GM23248 (cell line): ENCODE measurements around the gene UVRAG. TPM values are rescaled to one million over a fixed set of nuclear protein-coding genes. Genes with fewer than 3 reads are reported as not detected.

ENCODE experiments used
- DNase-seq: peaks from one replicate; pipeline ENCODE4 v3.0.0-alpha.2; 2015
- H2AFZ ChIP-seq: fragments of 200-600 bp; sonication (generic); 2 replicates; pipeline ENCODE4 v1.6.1; 2016; ENCODE audit warnings: antibody characterized with exemption
- H3F3A ChIP-seq: fragments of 200-600 bp; sonication (generic); 2 replicates; pipeline ENCODE4 v1.6.1; 2016; ENCODE audit warnings: mild to moderate bottlenecking, antibody characterized with exemption, mixed run types; ENCODE audit not compliant: insufficient read depth
- H3K27ac ChIP-seq: fragments of 200-600 bp; sonication (generic); 2 replicates; pipeline ENCODE4 v1.5.1; 2016; ENCODE audit warnings: mild to moderate bottlenecking
- H3K27me3 ChIP-seq: fragments of 200-600 bp; sonication (generic); replicated peaks from 2 replicates; pipeline ENCODE4 v1.6.1; 2016; ENCODE audit warnings: mild to moderate bottlenecking; ENCODE audit not compliant: insufficient read depth
- H3K36me3 ChIP-seq: fragments of 200-600 bp; sonication (generic); 2 replicates; pipeline ENCODE4 v1.6.1; 2016; ENCODE audit warnings: low read depth, mild to moderate bottlenecking
- H3K4me1 ChIP-seq: fragments of 200-600 bp; sonication (generic); 2 replicates; pipeline ENCODE4 v1.6.1; 2016; ENCODE audit warnings: mild to moderate bottlenecking; ENCODE audit not compliant: insufficient read depth
- H3K4me2 ChIP-seq: fragments of 200-600 bp; sonication (generic); one replicate; pipeline ENCODE4 v1.6.1; 2016; ENCODE audit warnings: mild to moderate bottlenecking; ENCODE audit not compliant: unreplicated experiment
- H3K4me3 ChIP-seq: fragments of 200-600 bp; sonication (generic); 2 replicates; pipeline ENCODE4 v1.5.1; 2016; ENCODE audit warnings: mild to moderate bottlenecking
- H3K79me2 ChIP-seq: fragments of 200-600 bp; sonication (generic); 2 replicates; pipeline ENCODE4 v1.6.1; 2016; ENCODE audit warnings: mild to moderate bottlenecking; ENCODE audit not compliant: insufficient read depth
- H3K9ac ChIP-seq: fragments of 200-600 bp; sonication (generic); 2 replicates; pipeline ENCODE4 v1.6.1; 2016; ENCODE audit warnings: mild to moderate bottlenecking
- H3K9me2 ChIP-seq: fragments of 200-600 bp; sonication (generic); 2 replicates; pipeline ENCODE4 v1.6.1; 2016; ENCODE audit warnings: mixed run types, mild to moderate bottlenecking, moderate library complexity; ENCODE audit not compliant: insufficient read depth
- H3K9me3 ChIP-seq: fragments of 200-600 bp; sonication (generic); one replicate; pipeline ENCODE4 v1.6.1; 2017; ENCODE audit warnings: low read depth
- H4K20me1 ChIP-seq: fragments of 200-600 bp; sonication (generic); 2 replicates; pipeline ENCODE4 v1.6.0; 2016; ENCODE audit not compliant: insufficient read depth
- EZH2 ChIP-seq: fragments of 200-600 bp; sonication (generic); IDR thresholded peaks from 2 replicates; pipeline ENCODE4 v1.6.1; 2018; ENCODE audit warnings: antibody characterized with exemption, mild to moderate bottlenecking; ENCODE audit not compliant: insufficient read depth, poor library complexity, severe bottlenecking
- EZH2phosphoT487 ChIP-seq: fragments of 200-600 bp; sonication (generic); IDR thresholded peaks from 2 replicates; pipeline ENCODE4 v1.6.1; 2018; ENCODE audit warnings: antibody characterized with exemption, moderate library complexity, mild to moderate bottlenecking, low read depth; ENCODE audit not compliant: insufficient read depth
- WGBS, 2 experiments: methylation state at CpG; one replicate each; pipeline ENCODE4 v1.1.6; 2015 to 2017; ENCODE audit warnings: low lambda C conversion rate in 2 of 2, low coverage in 1 of 2; ENCODE audit errors: missing lambda C conversion rate in 2 of 2; 5-methylcytosine and 5-hydroxymethylcytosine counted together
- in situ Hi-C: fragments of 300-500 bp; cut with MboI; formaldehyde crosslinking; loops from 2 replicates; pipeline ENCODE4 v1.15.0; 2020
- polyA plus RNA-seq: library from polyadenylated mRNA; unstranded; fragments of >200 nt; fragmentation: Nextera tagmentation; extraction: Ambion mirVana; gene quantifications from 2 replicates; pipeline ENCODE4 v1.2.1, GENCODE V29; 2016
- total RNA-seq: library from RNA; depleted of rRNA; stranded (reverse); fragments of >200 nt; shearing (Covaris generic); gene quantifications from 2 replicates; pipeline ENCODE4 v1.2.3, GENCODE V29; 2014

The UVRAG gene
- total and polyA plus RNA-seq, 2 experiments from 2014 or later: 9.9 to 11.0 TPM

GRCh38 chr11:76008474-76008873, 193.5 kb downstream of the UVRAG start:
- Histone ChIP-seq H3K4me1 (peaks cover 23% of the 10 kb centered on the region), H2AFZ (no peak overlapping the region), H3K9me2 (no peaks in the 10 kb centered on the region), H3K79me2 (no peaks in the 10 kb centered on the region), H3K4me3 (no peak overlapping the region), H3K4me2 (no peak overlapping the region), H3K27me3 (no peaks in the 10 kb centered on the region), H3K9ac (no peak overlapping the region), H3K9me3 (no peaks in the 10 kb centered on the region), H3K36me3 (no peaks in the 10 kb centered on the region), H3K27ac (peak overlapping the region; percentile 40; the same call in 1 of the 2 replicates), H3F3A (peaks cover 16% of the 10 kb centered on the region), H4K20me1 (no peaks in the 10 kb centered on the region)
- in situ Hi-C loops: no loop called here
- WGBS, 2 experiments: 33 to 45% methylated on average over 2 of the region's 2 CpGs
- peak; percentile 80 for DNase-seq
- TF ChIP-seq EZH2phosphoT487 (no peak), EZH2 (no peak)

GRCh38 chr11:76010051-76010450, 195.0 kb downstream of the UVRAG start:
- no peaks in the 10 kb centered on the region for H3K27me3 ChIP-seq
- no peak overlapping the region for H2AFZ ChIP-seq
- H3K27ac ChIP-seq: no peak overlapping the region
- no peaks in the 10 kb centered on the region for H3K79me2 ChIP-seq
- H3K36me3 ChIP-seq: no peaks in the 10 kb centered on the region
- in situ Hi-C loops: no loop called here
- no peak for DNase-seq
- H3K4me1 ChIP-seq: peaks cover 23% of the 10 kb centered on the region
- no peaks in the 10 kb centered on the region for H3K9me2 ChIP-seq
- H3F3A ChIP-seq: peaks cover 16% of the 10 kb centered on the region
- H3K9ac ChIP-seq: no peak overlapping the region
- WGBS, 2 experiments: 98 to 100% methylated on average over 2 of the region's 2 CpGs
- H3K4me2 ChIP-seq: no peak overlapping the region
- no peaks in the 10 kb centered on the region for H3K9me3 ChIP-seq
- no peaks in the 10 kb centered on the region for H4K20me1 ChIP-seq
- TF ChIP-seq EZH2phosphoT487: no peak
- TF ChIP-seq EZH2: no peak
- no peak overlapping the region for H3K4me3 ChIP-seq

DNA sequence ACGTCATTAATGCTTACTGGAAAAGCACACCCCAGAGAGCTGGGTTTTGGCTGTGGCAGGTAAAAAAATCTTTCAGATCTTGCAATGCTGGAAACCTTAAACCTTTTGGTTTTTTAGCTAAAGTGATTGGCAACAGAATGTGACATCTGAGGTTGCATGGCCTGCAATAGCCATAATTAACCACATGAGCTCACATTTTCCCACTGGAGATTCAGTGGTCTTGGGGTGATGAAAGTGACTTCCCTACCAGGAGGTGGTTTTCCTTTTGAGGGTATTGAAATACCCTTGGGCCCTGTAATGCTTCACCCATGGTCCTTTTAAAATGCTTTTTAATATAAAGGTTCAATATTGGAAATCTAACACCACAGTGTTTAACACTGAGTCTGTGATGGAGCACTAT, 198.5 kb downstream of the UVRAG start:
- no peaks in the 10 kb centered on the region for H3F3A ChIP-seq
- in situ Hi-C loops: no loop called here

GRCh38 chr11:76023236-76024068, 208.4 kb downstream of the UVRAG start:
- no peaks in the 10 kb centered on the region for H3K27me3 ChIP-seq
- no peaks in the 10 kb centered on the region for H3K9me2 ChIP-seq
- no peak for DNase-seq
- TF ChIP-seq EZH2 (no peak), EZH2phosphoT487 (no peak)
- no peak overlapping the region for H3K4me3 ChIP-seq
- H2AFZ ChIP-seq: no peak overlapping the region
- H3K27ac ChIP-seq: no peak overlapping the region
- peaks cover 28% of the 10 kb centered on the region for H3F3A ChIP-seq
- no peaks in the 10 kb centered on the region for H3K9me3 ChIP-seq
- H3K4me2 ChIP-seq: no peak overlapping the region
- H3K79me2 ChIP-seq: no peaks in the 10 kb centered on the region
- no peaks in the 10 kb centered on the region for H4K20me1 ChIP-seq
- in situ Hi-C loops: no loop called here
- H3K4me1 ChIP-seq: peaks cover 25% of the 10 kb centered on the region
- 89% methylated on average over 3 of the region's 3 CpGs for WGBS, 2 experiments
- H3K9ac ChIP-seq: no peak overlapping the region
- peaks cover 5% of the 10 kb centered on the region; the same call in 1 of the 2 replicates for H3K36me3 ChIP-seq

More for the DNA sequence above, 198.5 kb downstream of the UVRAG start:
- Histone ChIP-seq H3K4me3 (no peak overlapping the region), H3K9me3 (no peaks in the 10 kb centered on the region), H3K79me2 (no peaks in the 10 kb centered on the region), H3K9ac (no peak overlapping the region), H2AFZ (no peak overlapping the region), H3K36me3 (peaks cover 14% of the 10 kb centered on the region), H4K20me1 (no peaks in the 10 kb centered on the region), H3K9me2 (no peaks in the 10 kb centered on the region), H3K4me2 (no peak overlapping the region), H3K27ac (no peak overlapping the region), H3K4me1 (peaks cover 5% of the 10 kb centered on the region; the same call in 1 of the 2 replicates), H3K27me3 (no peaks in the 10 kb centered on the region)
- WGBS, 2 experiments: 89 to 94% methylated on average over 1 of the region's 1 CpG
- no peak for TF ChIP-seq EZH2
- no peak for TF ChIP-seq EZH2phosphoT487
- no peak for DNase-seq
